Testis (tissue), 5 donors: ENCODE data around the gene RGS10. TPM values are rescaled to one million over a fixed set of nuclear protein-coding genes. Genes with fewer than 3 reads are reported as not detected.
A peak's percentile ranks its signal among the peaks of the same experiment; 100 is the strongest.

ENCODE experiments used
- DNase-seq: peaks from one replicate; pipeline ENCODE4 v3.0.0-alpha.2; 2019
- H3K27ac ChIP-seq, 2 donors: fragments of 200-600 bp; sonication (generic); one replicate each; pipeline ENCODE4 v1.5.1; 2019
- H3K27me3 ChIP-seq: fragments of 200-600 bp; sonication (generic); one replicate; pipeline ENCODE4 v1.5.1; 2019
- H3K36me3 ChIP-seq: fragments of 200-600 bp; sonication (generic); one replicate; pipeline ENCODE4 v1.5.1; 2017; ENCODE audit warnings: low read depth; ENCODE audit errors: missing control alignments
- H3K4me1 ChIP-seq: fragments of 200-600 bp; sonication (generic); one replicate; pipeline ENCODE4 v1.5.1; 2019
- H3K4me3 ChIP-seq, 2 donors: fragments of 200-600 bp; sonication (generic); one replicate each; pipeline ENCODE4 v1.5.1; 2017 to 2019
- H3K9me3 ChIP-seq: fragments of 200-600 bp; sonication (generic); one replicate; pipeline ENCODE4 v1.5.1; 2017
- CTCF ChIP-seq, 3 experiments: fragments of 450-650 bp in 2 of 3; fragments of 200-600 bp in 1 of 3; sonication (generic) in 1 of 3; IDR thresholded peaks; one replicate each; pipeline ENCODE4 v1.5.1; 2016 to 2019; ENCODE audit warnings: antibody characterized with exemption in 3 of 3, mild to moderate bottlenecking in 2 of 3, moderate library complexity in 1 of 3
- POLR2A ChIP-seq: fragments of 450-650 bp; IDR thresholded peaks from one replicate; pipeline ENCODE4 v1.6.1; 2017; ENCODE audit warnings: antibody characterized with exemption, mild to moderate bottlenecking, moderate library complexity
- WGBS, 2 donors: methylation state at CpG; one replicate each; pipeline ENCODE4 v1.1.5; 2018; 5-methylcytosine and 5-hydroxymethylcytosine counted together
- intact Hi-C: fragments of 100-400 bp; cut with DNase I; formaldehyde crosslinking; loops from one replicate; pipeline ENCODE4 v1.15.1; 2023; ENCODE audit warnings: low total_unique reads
- long read RNA-seq, 2 donors: transcript quantifications; one replicate each; lab custom pipeline, GENCODE V29; 2026
- polyA plus RNA-seq: library from polyadenylated mRNA; stranded (reverse); fragments of 350-450 nt; fragmentation: Illumina TruSeq; extraction: RNeasy Lipid Tissue Mini Kit (QIAGEN cat#74804); gene quantifications from one replicate; pipeline ENCODE4 v1.2.3, GENCODE V29; 2014; ENCODE audit warnings: low read depth, low replicate concordance; ENCODE audit not compliant: insufficient read depth
- total RNA-seq, 2 donors: library from RNA; depleted of rRNA; stranded (reverse); fragments of >200 nt; gene quantifications; one replicate each; pipeline ENCODE4 v1.2.3, GENCODE V29; 2016

Gene RGS10, protein sequence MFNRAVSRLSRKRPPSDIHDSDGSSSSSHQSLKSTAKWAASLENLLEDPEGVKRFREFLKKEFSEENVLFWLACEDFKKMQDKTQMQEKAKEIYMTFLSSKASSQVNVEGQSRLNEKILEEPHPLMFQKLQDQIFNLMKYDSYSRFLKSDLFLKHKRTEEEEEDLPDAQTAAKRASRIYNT
- total RNA-seq: 1 to 10 TPM; 3.6 to 7.1 TPM
- polyA plus RNA-seq: 13.7 TPM
- long read RNA-seq, donor 1, transcript RGS10-202 (5 exons, 804 nt): major isoform, 9 of 11 reads
- long read RNA-seq, donor 1, partial matches to known transcripts: 0 of 11 reads
- long read RNA-seq, donor 1, other reads (novel, unspliced or antisense): 0 of 11 reads
- long read RNA-seq, donor 2, partial matches to known transcripts: 0 of 5 reads
- long read RNA-seq, donor 2, other reads (novel, unspliced or antisense): 0 of 5 reads

GRCh38 chr10:119542357-119542987 lies at the start of gene RGS10:
RGS10 (minus strand) TSS chr10:119542719; CDS start chr10:119542638, 81 bp downstream.
- H3K9me3 ChIP-seq: no peaks in the 10 kb centered on the region
- DNase-seq: peak; percentile 79
- intact Hi-C loops: no loop called here
- no peak for TF ChIP-seq CTCF (IDR thresholded peaks at IDR 0.05)
- no peak for TF ChIP-seq POLR2A
- H3K4me1 ChIP-seq: peaks cover 8% of the 10 kb centered on the region
- H3K27me3 ChIP-seq: no peaks in the 10 kb centered on the region
- peak within 1 kb of the TSS; percentile 6 to 53 for H3K27ac ChIP-seq
- H3K4me3 ChIP-seq: peak within 1 kb of the TSS; percentile 58 to 69
- no peaks in the 10 kb centered on the region for H3K36me3 ChIP-seq
- 0 to 1% methylated on average over 2 to 72 of the region's 76 CpGs for WGBS, 2 donors

DNA sequence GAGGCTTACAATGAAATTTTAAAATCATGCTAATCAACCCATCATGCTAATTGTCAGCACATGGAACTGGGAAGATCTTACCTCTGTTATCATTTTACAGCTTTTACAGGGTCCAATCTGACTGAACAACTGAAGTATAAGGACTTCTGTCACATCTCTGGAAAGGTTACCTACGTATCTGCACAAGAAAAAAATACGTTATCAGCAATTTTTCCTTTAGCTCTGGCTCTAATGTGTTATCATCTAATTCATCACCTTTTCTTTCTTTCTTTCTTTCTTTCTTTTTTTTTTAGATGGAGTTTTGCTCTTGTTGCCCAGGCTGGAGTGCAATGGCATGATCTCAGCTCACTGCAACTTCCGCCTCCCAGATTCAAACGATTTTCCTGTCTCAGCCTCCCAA lies 45.6 kb upstream of the RGS10 start:
- 84 to 91% methylated on average over 4 of the region's 4 CpGs for WGBS, 2 donors
- intact Hi-C loops: no loop called here

GRCh38 chr10:119578355-119578754 lies 35.8 kb upstream of the RGS10 start:
- TF ChIP-seq POLR2A: no peak
- no peak for TF ChIP-seq CTCF (IDR thresholded peaks at IDR 0.05)
- Histone ChIP-seq H3K27me3 (no peaks in the 10 kb centered on the region), H3K4me3 (no peak overlapping the region), H3K36me3 (no peaks in the 10 kb centered on the region), H3K27ac (no peak overlapping the region), H3K4me1 (no peaks in the 10 kb centered on the region), H3K9me3 (no peaks in the 10 kb centered on the region)
- intact Hi-C loops: no loop called here
- no peak for DNase-seq
- WGBS, 2 donors: 91 to 93% methylated on average over 3 of the region's 3 CpGs

More for the DNA sequence above, 45.6 kb upstream of the RGS10 start:
- no peak overlapping the region for H3K4me3 ChIP-seq
- H3K36me3 ChIP-seq: no peaks in the 10 kb centered on the region
- DNase-seq: no peak
- H3K27ac ChIP-seq: no peak overlapping the region
- TF ChIP-seq POLR2A: no peak
- TF ChIP-seq CTCF (IDR thresholded peaks at IDR 0.05): no peak
- peaks cover 3% of the 10 kb centered on the region for H3K4me1 ChIP-seq
- H3K27me3 ChIP-seq: no peaks in the 10 kb centered on the region
- H3K9me3 ChIP-seq: no peaks in the 10 kb centered on the region

DNA sequence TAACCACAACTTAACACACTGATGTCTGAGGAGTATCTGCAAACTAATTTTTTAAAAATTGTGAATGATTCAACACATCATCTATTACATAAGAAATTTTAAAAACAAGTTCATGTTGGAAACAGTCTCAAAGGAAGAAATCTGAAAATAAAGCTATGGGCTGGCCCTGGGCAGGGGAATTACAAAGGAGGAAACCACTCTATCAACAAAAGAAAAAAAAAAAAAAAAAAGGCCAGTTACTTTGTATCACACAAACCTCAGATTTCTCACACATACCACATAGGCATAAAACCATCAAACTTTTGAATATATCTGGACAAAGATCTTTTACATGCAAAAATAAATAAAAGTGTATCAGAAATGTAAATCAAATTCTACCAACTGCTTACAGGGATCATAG lies 33.5 kb upstream of the RGS10 start:
- H3K36me3 ChIP-seq: no peaks in the 10 kb centered on the region
- DNase-seq: no peak
- H3K27me3 ChIP-seq: no peaks in the 10 kb centered on the region
- no peak for TF ChIP-seq POLR2A
- no peak for TF ChIP-seq CTCF (IDR thresholded peaks at IDR 0.05)
- H3K27ac ChIP-seq: no peak overlapping the region
- H3K9me3 ChIP-seq: no peaks in the 10 kb centered on the region
- no peaks in the 10 kb centered on the region for H3K4me1 ChIP-seq
- H3K4me3 ChIP-seq: no peak overlapping the region
- intact Hi-C loops: no loop called here
